Measurements from ENCODE around the gene PLCB1.

PLCB1 gene

DNA sequence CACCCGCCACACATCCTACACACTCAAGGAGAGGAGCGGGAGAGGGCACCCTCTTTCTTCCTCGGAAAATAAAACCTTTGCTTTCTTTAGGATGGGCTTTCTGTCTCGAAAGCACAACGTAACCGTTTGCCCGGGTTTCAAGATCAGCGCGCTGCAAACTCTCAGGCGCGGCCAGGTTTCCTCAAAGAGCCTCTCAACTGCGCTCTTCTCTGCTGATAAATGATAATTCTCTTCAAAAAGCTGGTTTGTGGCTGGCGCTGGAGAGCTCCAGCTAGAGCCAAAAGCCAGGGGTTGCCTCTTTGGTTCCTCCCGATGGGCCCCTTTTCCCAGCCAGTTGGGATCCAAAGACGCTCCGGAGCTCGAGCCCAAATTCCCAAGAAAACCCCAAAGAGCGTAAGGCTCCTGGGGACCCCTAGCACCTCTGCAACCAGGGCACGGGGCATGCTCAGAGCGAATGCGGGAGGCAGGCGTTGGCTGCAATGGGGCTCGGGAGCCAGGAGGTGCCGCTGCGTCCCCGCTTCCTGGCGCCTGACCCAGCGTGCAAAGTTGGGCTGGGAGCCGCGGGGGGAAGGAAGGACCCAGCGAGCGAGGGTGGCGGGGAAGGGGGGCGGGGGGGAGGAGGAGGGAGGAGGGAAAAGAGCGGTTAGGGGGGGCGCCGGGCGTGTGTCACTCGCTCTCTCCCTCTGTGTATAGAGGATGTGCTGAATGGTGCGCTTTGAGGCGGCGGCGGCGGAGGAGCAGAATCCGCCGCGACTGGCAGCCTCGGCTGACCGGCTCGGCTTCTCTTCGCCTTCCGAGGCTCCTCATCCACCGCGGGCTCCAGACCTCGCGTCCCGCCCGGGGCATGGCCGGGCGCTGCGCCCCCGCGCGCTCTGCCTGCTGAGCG is at the start of gene PLCB1:
TSS of gene PLCB1 (plus strand) at position 669 of the 886 bp plus-strand sequence. CDS start 386 bp downstream, outside the sequence.
- DNase-seq = peak; percentile 90
- H3K36me3 Mint-ChIP-seq (ENCODE audit: low read depth) = no peaks in the 10 kb centered on the region
- TF ChIP-seq CTCF (IDR thresholded peaks at IDR 0.05) = peak; percentile 71
- H3K4me3 Mint-ChIP-seq = peak within 1 kb of the TSS; percentile 90
- peaks cover 32% of the 10 kb centered on the region for H3K27me3 Mint-ChIP-seq (ENCODE audit: low read depth, poor library complexity)
- H3K9me3 Mint-ChIP-seq = no peaks in the 10 kb centered on the region
- peaks cover 28% of the 10 kb centered on the region for H3K4me1 Mint-ChIP-seq
- no peak within 1 kb of the TSS for H3K27ac Mint-ChIP-seq

GRCh38 chr20:8082989-8083388 is 49.1 kb upstream of the PLCB1 start:
- H3K36me3 Mint-ChIP-seq (ENCODE audit: low read depth) = no peaks in the 10 kb centered on the region
- no peak for TF ChIP-seq CTCF (IDR thresholded peaks at IDR 0.05)
- DNase-seq = no peak
- no peak overlapping the region for H3K4me3 Mint-ChIP-seq
- H3K9me3 Mint-ChIP-seq = no peaks in the 10 kb centered on the region
- H3K27me3 Mint-ChIP-seq (ENCODE audit: low read depth, poor library complexity) = no peaks in the 10 kb centered on the region
- H3K4me1 Mint-ChIP-seq = no peaks in the 10 kb centered on the region
- H3K27ac Mint-ChIP-seq = no peak overlapping the region

GRCh38 chr20:8089668-8090067 is 42.4 kb upstream of the PLCB1 start:
- H3K4me3 Mint-ChIP-seq = no peak overlapping the region
- no peak for DNase-seq
- TF ChIP-seq CTCF (IDR thresholded peaks at IDR 0.05) = no peak
- H3K36me3 Mint-ChIP-seq (ENCODE audit: low read depth) = no peaks in the 10 kb centered on the region
- no peaks in the 10 kb centered on the region for H3K9me3 Mint-ChIP-seq
- no peaks in the 10 kb centered on the region for H3K27me3 Mint-ChIP-seq (ENCODE audit: low read depth, poor library complexity)
- H3K27ac Mint-ChIP-seq = no peak overlapping the region
- no peaks in the 10 kb centered on the region for H3K4me1 Mint-ChIP-seq

DNA sequence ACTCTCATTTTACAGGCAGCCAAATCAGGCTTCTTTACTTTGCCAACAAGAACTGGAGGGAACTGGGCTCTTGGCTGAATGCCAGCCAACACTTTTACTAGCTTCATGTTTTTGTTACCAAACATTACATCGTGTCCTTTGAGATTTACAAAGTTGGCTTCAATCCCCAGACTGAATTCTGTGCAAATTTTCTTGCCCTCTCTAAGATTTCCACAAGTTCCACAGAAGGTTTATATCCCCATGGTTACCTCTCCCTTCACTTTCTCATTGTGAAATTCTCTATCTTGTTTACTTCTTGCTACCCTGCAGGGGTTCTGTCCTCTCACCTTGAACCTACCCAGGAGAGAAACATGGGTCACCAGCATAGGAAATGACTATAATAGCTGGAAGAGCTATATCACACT is 37.6 kb upstream of the PLCB1 start:
- no peaks in the 10 kb centered on the region for H3K4me1 Mint-ChIP-seq
- H3K27ac Mint-ChIP-seq = no peak overlapping the region
- H3K4me3 Mint-ChIP-seq = no peak overlapping the region
- no peaks in the 10 kb centered on the region for H3K27me3 Mint-ChIP-seq (ENCODE audit: low read depth, poor library complexity)
- H3K9me3 Mint-ChIP-seq = no peaks in the 10 kb centered on the region
- no peak for TF ChIP-seq CTCF (IDR thresholded peaks at IDR 0.05)
- no peak for DNase-seq
- H3K36me3 Mint-ChIP-seq (ENCODE audit: low read depth) = no peaks in the 10 kb centered on the region

GRCh38 chr20:8094850-8095249 is 37.2 kb upstream of the PLCB1 start:
- no peak for TF ChIP-seq CTCF (IDR thresholded peaks at IDR 0.05)
- DNase-seq = no peak
- H3K4me3 Mint-ChIP-seq = no peak overlapping the region
- H3K27ac Mint-ChIP-seq = no peak overlapping the region
- H3K36me3 Mint-ChIP-seq (ENCODE audit: low read depth) = no peaks in the 10 kb centered on the region
- H3K27me3 Mint-ChIP-seq (ENCODE audit: low read depth, poor library complexity) = no peaks in the 10 kb centered on the region
- H3K4me1 Mint-ChIP-seq = no peaks in the 10 kb centered on the region
- no peaks in the 10 kb centered on the region for H3K9me3 Mint-ChIP-seq
